ENCODE measurements around the gene GPR31. TPM values are rescaled to one million over a fixed set of nuclear protein-coding genes. Genes with fewer than 3 reads are reported as not detected.
"Not testable (repeated sequence)": the region's sequence is repeated elsewhere in the genome, so short reads cannot be mapped to it uniquely, and the experiment has no call there.

Gene GPR31
- total RNA-seq, 4 donors from 2014 or later = not detected

DNA sequence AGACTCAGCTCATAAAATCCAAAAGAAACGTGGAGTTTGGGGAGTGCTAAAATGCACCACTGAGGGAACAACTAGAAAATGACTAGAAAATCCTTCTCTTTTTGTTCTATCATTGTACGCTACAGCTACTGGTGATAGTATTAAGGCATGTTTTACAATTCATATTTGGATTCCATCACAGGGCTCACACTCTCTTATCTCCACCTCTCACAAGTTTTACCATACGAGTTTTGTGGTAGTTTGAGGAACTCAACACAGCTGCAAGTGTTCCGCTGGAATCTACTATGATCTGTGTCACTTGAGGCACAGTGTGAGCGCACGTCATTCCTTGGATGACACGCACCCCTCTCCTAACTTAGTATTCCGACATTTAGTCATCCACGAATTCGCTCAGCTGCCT lies 9.9 kb upstream of the GPR31 start:
- H3K4me3 ChIP-seq; H3K4me1 ChIP-seq; intact Hi-C loops (cut with DNase I); H3K36me3 ChIP-seq; H3K27ac ChIP-seq (replicated peaks in 1 of 4); H3K9me3 ChIP-seq; DNase-seq (ENCODE audit: extremely low spot score): not testable (repeated sequence)
- peaks cover 0 to 22% (median 0%) of the 10 kb centered on the region in 4 donors for H3K27me3 ChIP-seq
- 85% methylated on average over 9 of the region's 10 CpGs for WGBS

DNA sequence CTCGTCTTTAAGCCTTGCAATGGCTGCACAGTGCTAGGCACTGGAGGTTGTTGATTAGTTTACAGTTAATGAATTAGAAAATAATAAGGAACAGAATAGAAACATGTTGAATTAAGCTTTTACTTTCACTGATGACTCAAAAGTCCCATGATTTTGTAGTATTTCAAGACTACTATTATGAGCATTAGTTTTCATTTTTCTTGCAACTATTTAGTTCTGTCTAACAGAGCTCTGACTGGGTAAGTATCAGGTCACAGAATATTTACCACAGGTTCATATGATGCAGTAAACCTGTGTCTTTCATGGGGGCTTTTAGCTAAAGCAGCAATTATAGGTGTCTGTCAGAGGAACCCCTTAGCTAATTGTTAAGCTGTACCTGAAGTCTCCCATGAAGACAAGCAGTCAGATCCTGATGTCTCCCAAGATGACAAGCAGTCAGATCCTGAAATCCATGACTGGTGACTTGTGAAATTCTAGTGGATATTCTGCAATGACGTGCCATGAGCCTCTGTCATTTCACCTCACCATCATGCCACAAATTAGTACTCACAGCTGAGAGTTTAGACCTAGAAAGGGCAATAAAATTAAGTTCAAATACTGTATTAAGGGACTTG lies 8.2 kb upstream of the GPR31 start:
- no peak overlapping the region for H3K4me3 ChIP-seq
- H3K4me1 ChIP-seq = no peaks in the 10 kb centered on the region
- no peaks in the 10 kb centered on the region for H3K9me3 ChIP-seq
- H3K27me3 ChIP-seq = peaks cover 0 to 6% (median 0%) of the 10 kb centered on the region in 4 donors
- H3K27ac ChIP-seq (replicated peaks in 1 of 4) = no peak overlapping the region
- no peak for DNase-seq (ENCODE audit: extremely low spot score)
- 95% methylated on average over 2 of the region's 2 CpGs for WGBS
- H3K36me3 ChIP-seq = no peaks in the 10 kb centered on the region
- TF ChIP-seq EP300 (IDR thresholded peaks at IDR 0.05) = no peak
- TF ChIP-seq POLR2AphosphoS5 (IDR thresholded peaks at IDR 0.05) = no peak
- TF ChIP-seq POLR2A (IDR thresholded peaks at IDR 0.05; ENCODE audit: low read depth) = no peak
- TF ChIP-seq, protein P1, sequence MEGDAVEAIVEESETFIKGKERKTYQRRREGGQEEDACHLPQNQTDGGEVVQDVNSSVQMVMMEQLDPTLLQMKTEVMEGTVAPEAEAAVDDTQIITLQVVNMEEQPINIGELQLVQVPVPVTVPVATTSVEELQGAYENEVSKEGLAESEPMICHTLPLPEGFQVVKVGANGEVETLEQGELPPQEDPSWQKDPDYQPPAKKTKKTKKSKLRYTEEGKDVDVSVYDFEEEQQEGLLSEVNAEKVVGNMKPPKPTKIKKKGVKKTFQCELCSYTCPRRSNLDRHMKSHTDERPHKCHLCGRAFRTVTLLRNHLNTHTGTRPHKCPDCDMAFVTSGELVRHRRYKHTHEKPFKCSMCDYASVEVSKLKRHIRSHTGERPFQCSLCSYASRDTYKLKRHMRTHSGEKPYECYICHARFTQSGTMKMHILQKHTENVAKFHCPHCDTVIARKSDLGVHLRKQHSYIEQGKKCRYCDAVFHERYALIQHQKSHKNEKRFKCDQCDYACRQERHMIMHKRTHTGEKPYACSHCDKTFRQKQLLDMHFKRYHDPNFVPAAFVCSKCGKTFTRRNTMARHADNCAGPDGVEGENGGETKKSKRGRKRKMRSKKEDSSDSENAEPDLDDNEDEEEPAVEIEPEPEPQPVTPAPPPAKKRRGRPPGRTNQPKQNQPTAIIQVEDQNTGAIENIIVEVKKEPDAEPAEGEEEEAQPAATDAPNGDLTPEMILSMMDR (IDR thresholded peaks at IDR 0.05) = no peak
- intact Hi-C loops (cut with DNase I) = no loop called here

DNA sequence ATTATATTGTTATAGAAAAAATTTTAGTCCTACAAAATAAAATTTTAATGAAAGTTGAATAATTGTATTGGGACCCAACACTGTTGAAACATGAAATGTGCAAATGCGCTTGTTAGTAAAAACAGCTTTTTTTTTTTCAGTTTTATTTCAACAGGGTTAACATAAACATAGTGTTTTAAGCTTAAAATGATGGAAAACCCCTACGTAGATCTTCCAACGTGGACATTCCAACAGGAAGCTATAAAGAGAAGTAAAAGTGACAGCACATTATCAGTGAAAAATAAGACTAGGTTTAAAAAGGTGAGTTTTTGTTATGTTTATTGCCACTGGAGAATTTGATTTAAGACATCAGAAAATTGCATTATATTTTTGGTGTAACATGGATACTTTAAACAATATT lies 6.5 kb upstream of the GPR31 start:
- no peak overlapping the region for H3K27ac ChIP-seq (replicated peaks in 1 of 4)
- H3K27me3 ChIP-seq = peaks cover 0 to 1% (median 0%) of the 10 kb centered on the region in 4 donors
- H3K9me3 ChIP-seq = no peaks in the 10 kb centered on the region
- no peak overlapping the region for H3K4me3 ChIP-seq
- no peak for TF ChIP-seq POLR2A (IDR thresholded peaks at IDR 0.05; ENCODE audit: low read depth)
- TF ChIP-seq POLR2AphosphoS5 (IDR thresholded peaks at IDR 0.05) = no peak
- no peak for TF ChIP-seq EP300 (IDR thresholded peaks at IDR 0.05)
- TF ChIP-seq, protein P1 (IDR thresholded peaks at IDR 0.05) = no peak
- intact Hi-C loops (cut with DNase I) = no loop called here
- no peaks in the 10 kb centered on the region for H3K36me3 ChIP-seq
- no peak for DNase-seq (ENCODE audit: extremely low spot score)
- no peaks in the 10 kb centered on the region for H3K4me1 ChIP-seq
- WGBS = 69% methylated on average over 3 of the region's 3 CpGs

DNA sequence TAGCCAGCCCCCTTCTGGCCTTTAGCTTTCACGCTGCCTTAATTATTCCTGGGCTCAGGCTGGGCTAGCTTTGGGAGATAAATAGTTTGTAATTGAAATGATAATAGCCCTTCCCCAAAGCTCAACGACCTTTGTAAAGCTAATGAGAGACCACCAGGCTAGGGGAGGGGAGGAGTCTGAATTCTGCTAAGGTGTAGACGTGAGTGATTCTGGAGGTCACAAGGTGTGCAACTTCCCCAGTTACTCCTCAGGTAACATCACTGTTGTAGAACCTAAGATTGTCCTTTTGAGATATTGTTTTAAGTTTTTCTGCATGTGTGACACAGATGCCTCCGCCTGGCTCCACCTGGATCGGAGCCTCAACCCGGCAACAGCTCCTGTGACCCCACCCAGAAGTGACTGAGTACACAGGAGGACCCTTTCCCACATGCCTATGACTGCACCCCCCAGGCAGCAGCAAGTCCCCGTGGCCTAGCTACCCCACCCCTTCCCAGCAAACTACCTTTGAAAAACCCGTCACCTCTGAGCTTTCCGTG lies 5.8 kb upstream of the GPR31 start:
- no peaks in the 10 kb centered on the region for H3K9me3 ChIP-seq
- no peaks in the 10 kb centered on the region for H3K4me1 ChIP-seq
- H3K27me3 ChIP-seq = no peaks in the 10 kb centered on the region
- TF ChIP-seq POLR2A (IDR thresholded peaks at IDR 0.05; ENCODE audit: low read depth) = no peak
- no peak for TF ChIP-seq EP300 (IDR thresholded peaks at IDR 0.05)
- no peak for TF ChIP-seq POLR2AphosphoS5 (IDR thresholded peaks at IDR 0.05)
- TF ChIP-seq, protein P1 (IDR thresholded peaks at IDR 0.05) = no peak
- H3K27ac ChIP-seq (replicated peaks in 1 of 4) = no peak overlapping the region
- H3K4me3 ChIP-seq = no peak overlapping the region
- no peak for DNase-seq (ENCODE audit: extremely low spot score)
- no peaks in the 10 kb centered on the region for H3K36me3 ChIP-seq
- intact Hi-C loops (cut with DNase I) = no loop called here
- 79% methylated on average over 9 of the region's 9 CpGs for WGBS

DNA sequence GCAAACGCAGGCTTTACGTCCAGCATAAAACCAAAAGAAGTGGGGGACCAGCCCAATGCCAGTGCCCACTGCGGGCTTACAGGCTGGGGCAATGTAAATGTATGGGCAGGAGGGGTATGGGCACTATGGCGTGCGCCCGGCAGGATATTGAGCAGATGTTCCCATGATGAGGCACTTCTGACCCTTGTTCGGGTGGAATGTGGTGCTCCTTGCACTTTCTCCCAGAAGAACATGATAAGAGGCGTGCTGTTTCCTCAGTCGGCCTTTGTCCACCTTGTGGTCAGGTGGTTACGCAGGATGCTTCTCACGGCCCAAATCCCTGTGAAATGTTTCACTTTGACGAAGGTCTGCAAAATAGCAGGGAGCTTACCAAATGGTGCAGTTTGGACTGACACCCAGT lies 4.8 kb upstream of the GPR31 start:
- H3K27ac ChIP-seq (replicated peaks in 1 of 4) = no peak overlapping the region
- H3K9me3 ChIP-seq = no peaks in the 10 kb centered on the region
- no peaks in the 10 kb centered on the region for H3K36me3 ChIP-seq
- H3K4me1 ChIP-seq = no peaks in the 10 kb centered on the region
- DNase-seq (ENCODE audit: extremely low spot score) = no peak
- 75% methylated on average over 10 of the region's 12 CpGs for WGBS
- H3K27me3 ChIP-seq = no peaks in the 10 kb centered on the region
- no peak overlapping the region for H3K4me3 ChIP-seq
- intact Hi-C loops (cut with DNase I) = no loop called here
- TF ChIP-seq EP300 (IDR thresholded peaks at IDR 0.05) (no peak), POLR2AphosphoS5 (IDR thresholded peaks at IDR 0.05) (no peak), POLR2A (IDR thresholded peaks at IDR 0.05; ENCODE audit: low read depth) (no peak)
- TF ChIP-seq, protein P1 (IDR thresholded peaks at IDR 0.05) = no peak

Data from esophagus muscularis mucosa (tissue), 4 donors.